GM12878 (cell line): ENCODE measurements around the gene THAP3. TPM values are rescaled to one million over a fixed set of nuclear protein-coding genes. Genes with fewer than 3 reads are reported as not detected.

ENCODE experiments used
- ATAC-seq: fragments of 200-7000 bp; cut with Tn5 transposase; 3 replicates; pipeline ENCODE4 v1.9.1; 2020; ENCODE audit warnings: mild to moderate bottlenecking, moderate library complexity
- BruUV-seq: library from RNA; stranded (reverse); fragments of 400-500 nt; replicated peaks from 2 replicates; lab custom pipeline; 2021; lab: Mats Ljungman, UMichigan
- CTCF ChIA-PET: fragments of 300-600 bp; sonication (Branson Sonifier 250); formaldehyde crosslinking; extraction: SDS; loops from one replicate; lab custom pipeline; 2021; ENCODE audit warnings: inconsistent platforms; lab: Yijun Ruan, JAX
- POLR2A ChIA-PET: fragments of 350-600 bp; formaldehyde crosslinking; extraction: SDS; loops from one replicate; lab custom pipeline; 2021; ENCODE audit warnings: inconsistent platforms; lab: Charles Lee
- RAD21 ChIA-PET: fragments of 300-600 bp; sonication (Branson Sonifier 250); formaldehyde crosslinking; loops from one replicate; lab custom pipeline; 2023; ENCODE audit warnings: antibody characterized with exemption; ENCODE audit not compliant: unreplicated experiment; lab: Charles Lee
- SMC1A ChIA-PET: fragments of 300-600 bp; sonication (Branson Sonifier 250); formaldehyde crosslinking; loops from one replicate; lab custom pipeline; 2023; ENCODE audit not compliant: unreplicated experiment, uncharacterized antibody; lab: Charles Lee
- DNase-seq: peaks from one replicate; pipeline ENCODE4 v3.0.0-alpha.2; 2011; ENCODE audit warnings: low read depth, low spot score
- FAIRE-seq: peaks from 3 replicates; lab custom pipeline; 2011; peaks lifted over from hg19 to GRCh38; lab: Jason Lieb, UNC
- H2AFZ ChIP-seq: 2 replicates; pipeline ENCODE4 v1.6.0; 2011; ENCODE audit warnings: low read depth, low read length, control low read depth; ENCODE audit not compliant: control insufficient read depth
- H3K27ac ChIP-seq: 2 replicates; pipeline ENCODE4 v1.5.1; 2011; ENCODE audit warnings: control low read depth; ENCODE audit not compliant: control insufficient read depth, insufficient read depth
- H3K27me3 ChIP-seq, 2 experiments: replicated peaks in 1 of 2; 2 replicates each; pipeline versions ENCODE4 v1.6.0 to v1.6.1; 2011; ENCODE audit warnings: low read length in 1 of 2; ENCODE audit not compliant: control insufficient read depth in 2 of 2, insufficient read depth in 2 of 2
- H3K36me3 ChIP-seq, 2 experiments: 2 replicates each; pipeline ENCODE4 v1.5.1; 2011; ENCODE audit warnings: low read length in 1 of 2; ENCODE audit not compliant: control insufficient read depth in 2 of 2, insufficient read depth in 2 of 2
- H3K4me1 ChIP-seq: 2 replicates; pipeline ENCODE4 v1.6.1; 2011; ENCODE audit warnings: mild to moderate bottlenecking, low read length, moderate library complexity, mixed read lengths; ENCODE audit not compliant: control insufficient read depth, insufficient read depth
- H3K4me2 ChIP-seq: 2 replicates; pipeline ENCODE4 v1.6.0; 2011; ENCODE audit warnings: control low read depth; ENCODE audit not compliant: control insufficient read depth, insufficient read depth
- H3K4me3 ChIP-seq: fragments of 200-600 bp; sonication (generic); 2 replicates; pipeline ENCODE4 v1.5.1; 2016
- H3K79me2 ChIP-seq: 2 replicates; pipeline ENCODE4 v1.6.0; 2011; ENCODE audit warnings: low read length; ENCODE audit not compliant: control insufficient read depth, insufficient read depth
- H3K9ac ChIP-seq: 2 replicates; pipeline ENCODE4 v1.8.0; 2011; ENCODE audit warnings: low read length, control low read depth, mixed read lengths; ENCODE audit not compliant: control insufficient read depth, insufficient read depth
- H3K9me3 ChIP-seq: replicated peaks from 3 replicates; pipeline ENCODE4 v1.5.1; 2011; ENCODE audit warnings: mild to moderate bottlenecking, low read length; ENCODE audit not compliant: control insufficient read depth, insufficient read depth
- H4K20me1 ChIP-seq: 2 replicates; pipeline ENCODE4 v1.6.0; 2011; ENCODE audit not compliant: control insufficient read depth, insufficient read depth
- ATF3 ChIP-seq: IDR thresholded peaks from 2 replicates; pipeline ENCODE4 v1.6.1; 2011; ENCODE audit warnings: low read depth, mild to moderate bottlenecking, low read length, moderate library complexity, borderline replicate concordance; ENCODE audit errors: extremely low read depth
- BCL3 ChIP-seq: IDR thresholded peaks from 2 replicates; pipeline ENCODE4 v1.6.1; 2011; ENCODE audit warnings: borderline replicate concordance, low read depth, mild to moderate bottlenecking, moderate library complexity, low read length; ENCODE audit not compliant: insufficient read depth, poor library complexity, severe bottlenecking
- CREB1 ChIP-seq: IDR thresholded peaks from 2 replicates; pipeline ENCODE4 v1.6.1; 2012; ENCODE audit warnings: low read depth, mild to moderate bottlenecking, inconsistent platforms
- E2F4 ChIP-seq: IDR thresholded peaks from 2 replicates; pipeline ENCODE4 v1.6.1; 2012; ENCODE audit warnings: low read depth, low read length, improper control_type of control experiment
- HDAC2 ChIP-seq: fragments of 200-600 bp; sonication (generic); IDR thresholded peaks from 2 replicates; pipeline ENCODE4 v1.6.1; 2017
- MYB ChIP-seq: fragments of 150-350 bp; IDR thresholded peaks from 2 replicates; pipeline ENCODE4 v1.6.1; 2014; ENCODE audit warnings: mild to moderate bottlenecking, low read depth, low read length, borderline replicate concordance
- SPI1 ChIP-seq: IDR thresholded peaks from 2 replicates; pipeline ENCODE4 v1.6.1; 2011; ENCODE audit warnings: low read depth, mild to moderate bottlenecking, low read length, moderate library complexity, borderline replicate concordance; ENCODE audit not compliant: insufficient read depth
- SUPT20H ChIP-seq: IDR thresholded peaks from 2 replicates; pipeline ENCODE4 v1.6.1; 2011; ENCODE audit warnings: low read depth, mild to moderate bottlenecking, low read length, moderate library complexity, borderline replicate concordance; ENCODE audit not compliant: control insufficient read depth
- TCF3 ChIP-seq: IDR thresholded peaks from 2 replicates; pipeline ENCODE4 v1.6.1; 2012; ENCODE audit warnings: low read depth, mild to moderate bottlenecking, low read length, borderline replicate concordance; ENCODE audit not compliant: insufficient read depth
- YBX1 ChIP-seq: fragments of 450-650 bp; IDR thresholded peaks from 2 replicates; pipeline ENCODE4 v1.6.1; 2016; ENCODE audit warnings: antibody characterized with exemption
- ZNF207 ChIP-seq: fragments of 450-650 bp; IDR thresholded peaks from 2 replicates; pipeline ENCODE4 v1.6.1; 2014; ENCODE audit warnings: antibody characterized with exemption, mild to moderate bottlenecking, borderline replicate concordance
- ZZZ3 ChIP-seq: IDR thresholded peaks from 2 replicates; pipeline ENCODE4 v1.6.1; 2011; ENCODE audit warnings: low read depth; ENCODE audit not compliant: control insufficient read depth, insufficient read length
- WGBS: methylation state at CpG from one replicate; pipeline ENCODE4 v1.1.6; 2016; ENCODE audit warnings: low lambda C conversion rate; ENCODE audit not compliant: insufficient replicate concordance, insufficient coverage; ENCODE audit errors: missing lambda C conversion rate; 5-methylcytosine and 5-hydroxymethylcytosine counted together
- in situ Hi-C: fragments of 300-500 bp; cut with MboI; formaldehyde crosslinking; loops from 9 replicates; pipeline ENCODE4 v1.14.3; 2018; ENCODE audit warnings: mixed read lengths
- intact Hi-C: fragments of 100-400 bp; cut with micrococcal nuclease; formaldehyde crosslinking; loops from one replicate; pipeline ENCODE4 v1.14.2; 2022; ENCODE audit not compliant: unreplicated experiment
- polyA plus RNA-seq, 11 experiments: library from polyadenylated mRNA; depleted of rRNA in 4 of 11; unstranded in 6 of 11; stranded (reverse) in 5 of 11; fragments of >200 nt; fragmentation: Nextera tagmentation in 4 of 11; fragmentation: Illumina TruSeq in 1 of 11; extraction: Ambion mirVana in 4 of 11; extraction: Trizol in 1 of 11; gene quantifications; 1 replicate in 1 of 11; 2 replicates in 10 of 11; pipeline versions ENCODE4 v1.2.1 to v1.2.3, GENCODE V29; 2011 to 2016; ENCODE audit warnings: inconsistent platforms in 2 of 11, missing spikeins in 2 of 11, low read depth in 1 of 11
- total RNA-seq, 4 experiments: library from RNA; depleted of rRNA in 3 of 4; stranded (reverse); fragments of >200 nt in 3 of 4; fragmentation: Illumina TruSeq in 1 of 4; extraction: Trizol in 1 of 4; gene quantifications; 2 replicates each; pipeline versions ENCODE4 v1.2.1 to v1.2.3, GENCODE V29; 2013 to 2021

THAP3 gene
- total and polyA plus RNA-seq, 10 of the 15 experiments (the other 5 are each of a cell fraction or from before 2014, with no cell fraction given): 1.5 to 19.5 (median 11.9) TPM

GRCh38 chr1:6637770-6638169 lies 13.1 kb downstream of the THAP3 start:
- CTCF ChIA-PET: interaction anchor here (1.1 to 1.4 kb wide), 2 partner anchors 9 to 147 kb away, joined by 3 to 7 read pairs; no protein-coding TSS in a partner anchor

More at GRCh38 chr1:6637770-6638169, 13.1 kb downstream of the THAP3 start:
- no peak overlapping the region for H3K4me2 ChIP-seq
- ATAC-seq (no peak), DNase-seq (no peak), FAIRE-seq (no peak)
- H3K27ac ChIP-seq: no peak overlapping the region
- no peaks in the 10 kb centered on the region for H3K4me1 ChIP-seq
- no peak for TF ChIP-seq YBX1
- no peak for TF ChIP-seq MYB
- TF ChIP-seq HDAC2: no peak
- TF ChIP-seq SPI1: no peak
- TF ChIP-seq E2F4: no peak
- TF ChIP-seq ZZZ3: no peak
- TF ChIP-seq BCL3: no peak
- no peak for TF ChIP-seq ATF3
- no peak for TF ChIP-seq TCF3
- no peak for TF ChIP-seq ZNF207
- no peak for TF ChIP-seq SUPT20H
- TF ChIP-seq CREB1: no peak
- ChIA-PET RAD21 (no interaction called here), POLR2A (no interaction called here), SMC1A (no interaction called here)
- H3K79me2 ChIP-seq: no peaks in the 10 kb centered on the region
- in situ Hi-C loops (loop anchor here (5.0 kb wide), 1 partner anchor 145 kb away; the partner anchor contains the start of gene PLEKHG5), intact Hi-C loops (no loop called here)
- no peaks in the 10 kb centered on the region for H3K27me3 ChIP-seq
- WGBS: 97% methylated on average over 9 of the region's 9 CpGs
- no peak overlapping the region for H3K4me3 ChIP-seq
- H3K9ac ChIP-seq: no peak overlapping the region
- H3K9me3 ChIP-seq: no peaks in the 10 kb centered on the region
- no peaks in the 10 kb centered on the region for H4K20me1 ChIP-seq
- peaks cover 18 to 25% of the 10 kb centered on the region in 2 experiments; a peak in 3 of 4 replicates for H3K36me3 ChIP-seq
- no peak overlapping the region for H2AFZ ChIP-seq
- BruUV-seq: no TSS peak
